Esophagus squamous epithelium (tissue), 4 donors: Measurements from ENCODE around the gene VASH1.
"Not testable (repeated sequence)": the region's sequence is repeated elsewhere in the genome, so short reads cannot be mapped to it uniquely, and the experiment has no call there.

Source experiments
- POLR2A ChIP-seq, 4 donors: fragments of 450-650 bp; IDR thresholded peaks; one replicate each; pipeline ENCODE4 v1.6.1; 2017; ENCODE audit warnings: antibody characterized with exemption in 4 of 4, mild to moderate bottlenecking in 4 of 4, moderate library complexity in 3 of 4
- TF ChIP-seq, protein P1 (sequence below), 6 experiments: fragments of 450-650 bp in 4 of 6; fragments of 200-600 bp in 2 of 6; sonication (generic) in 2 of 6; IDR thresholded peaks; one replicate each; pipeline ENCODE4 v1.5.1; 2016 to 2019; ENCODE audit warnings: antibody characterized with exemption in 6 of 6, mild to moderate bottlenecking in 4 of 6, moderate library complexity in 4 of 6

DNA sequence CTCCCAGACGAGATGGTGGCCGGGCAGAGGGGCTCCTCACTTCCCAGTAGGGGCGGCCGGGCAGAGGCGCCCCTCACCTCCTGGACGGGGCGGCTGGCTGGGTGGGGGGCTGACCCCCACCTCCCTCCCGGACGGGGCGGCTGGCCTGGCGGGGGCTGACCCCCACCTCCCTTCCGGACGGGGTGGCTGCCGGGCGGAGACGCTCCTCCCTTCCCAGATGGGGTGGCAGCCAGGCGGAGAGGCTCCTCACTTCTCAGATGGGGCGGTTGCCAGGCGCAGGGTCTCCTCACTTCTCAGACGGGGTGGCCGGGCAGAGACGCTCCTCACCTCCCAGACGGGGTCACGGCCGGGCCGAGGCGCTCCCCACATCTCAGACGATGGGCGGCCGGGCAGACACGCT, 26.8 kb upstream of the VASH1 start:
- TF ChIP-seq, protein P1, sequence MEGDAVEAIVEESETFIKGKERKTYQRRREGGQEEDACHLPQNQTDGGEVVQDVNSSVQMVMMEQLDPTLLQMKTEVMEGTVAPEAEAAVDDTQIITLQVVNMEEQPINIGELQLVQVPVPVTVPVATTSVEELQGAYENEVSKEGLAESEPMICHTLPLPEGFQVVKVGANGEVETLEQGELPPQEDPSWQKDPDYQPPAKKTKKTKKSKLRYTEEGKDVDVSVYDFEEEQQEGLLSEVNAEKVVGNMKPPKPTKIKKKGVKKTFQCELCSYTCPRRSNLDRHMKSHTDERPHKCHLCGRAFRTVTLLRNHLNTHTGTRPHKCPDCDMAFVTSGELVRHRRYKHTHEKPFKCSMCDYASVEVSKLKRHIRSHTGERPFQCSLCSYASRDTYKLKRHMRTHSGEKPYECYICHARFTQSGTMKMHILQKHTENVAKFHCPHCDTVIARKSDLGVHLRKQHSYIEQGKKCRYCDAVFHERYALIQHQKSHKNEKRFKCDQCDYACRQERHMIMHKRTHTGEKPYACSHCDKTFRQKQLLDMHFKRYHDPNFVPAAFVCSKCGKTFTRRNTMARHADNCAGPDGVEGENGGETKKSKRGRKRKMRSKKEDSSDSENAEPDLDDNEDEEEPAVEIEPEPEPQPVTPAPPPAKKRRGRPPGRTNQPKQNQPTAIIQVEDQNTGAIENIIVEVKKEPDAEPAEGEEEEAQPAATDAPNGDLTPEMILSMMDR (IDR thresholded peaks at IDR 0.05) = not testable (repeated sequence)
- not testable (repeated sequence) for TF ChIP-seq POLR2A (IDR thresholded peaks at IDR 0.05)
